Activated T-cell treated with anti-CD3 and anti-CD28 coated beads, Interleukin-2, amount 50 U/mL, for 72 hours (primary cell): ENCODE measurements around the gene KMT2A. TPM values are rescaled to one million over a fixed set of nuclear protein-coding genes. Genes with fewer than 3 reads are reported as not detected.
"Not testable (repeated sequence)": the region's sequence is repeated elsewhere in the genome, so short reads cannot be mapped to it uniquely, and the experiment has no call there.

Experiments
- ATAC-seq, 2 donors: fragments of 150-1000 bp; cut with Tn5 transposase; replicated peaks in 1 of 2; 2 replicates each; pipeline ENCODE4 v1.10.0; 2021; ENCODE audit warnings: moderate library complexity in 2 of 2, mild to moderate bottlenecking in 1 of 2
- DNase-seq, 2 donors: peaks; one replicate each; pipeline ENCODE4 v3.0.0; 2021 to 2022; ENCODE audit warnings: mixed read lengths in 1 of 2
- H3K27ac Mint-ChIP-seq: one replicate; pipeline ENCODE4 v1.8.0; 2022; ENCODE audit warnings: mild to moderate bottlenecking, moderate library complexity, mixed read lengths
- H3K27me3 Mint-ChIP-seq: one replicate; pipeline ENCODE4 v1.8.0; 2022; ENCODE audit warnings: low read depth, mixed read lengths
- H3K36me3 Mint-ChIP-seq, 2 donors: one replicate each; pipeline ENCODE4 v1.8.0; 2022; ENCODE audit warnings: mixed read lengths in 2 of 2, mild to moderate bottlenecking in 1 of 2; ENCODE audit not compliant: insufficient read depth in 2 of 2
- H3K4me1 Mint-ChIP-seq: one replicate; pipeline ENCODE4 v1.8.0; 2022; ENCODE audit warnings: low read depth, mixed read lengths
- H3K4me3 Mint-ChIP-seq, 2 donors: one replicate each; pipeline ENCODE4 v1.8.0; 2022; ENCODE audit warnings: mild to moderate bottlenecking in 2 of 2, mixed read lengths in 2 of 2, moderate library complexity in 2 of 2
- H3K9me3 Mint-ChIP-seq, 2 donors: one replicate each; pipeline ENCODE4 v1.8.0; 2022; ENCODE audit warnings: mixed read lengths in 2 of 2
- total RNA-seq, 2 donors: library from RNA; stranded (reverse); gene quantifications; one replicate each; pipeline ENCODE4 v1.2.3, GENCODE V29; 2022

KMT2A gene
- 100 to 1,000 TPM; 106 to 124 TPM for total RNA-seq

DNA sequence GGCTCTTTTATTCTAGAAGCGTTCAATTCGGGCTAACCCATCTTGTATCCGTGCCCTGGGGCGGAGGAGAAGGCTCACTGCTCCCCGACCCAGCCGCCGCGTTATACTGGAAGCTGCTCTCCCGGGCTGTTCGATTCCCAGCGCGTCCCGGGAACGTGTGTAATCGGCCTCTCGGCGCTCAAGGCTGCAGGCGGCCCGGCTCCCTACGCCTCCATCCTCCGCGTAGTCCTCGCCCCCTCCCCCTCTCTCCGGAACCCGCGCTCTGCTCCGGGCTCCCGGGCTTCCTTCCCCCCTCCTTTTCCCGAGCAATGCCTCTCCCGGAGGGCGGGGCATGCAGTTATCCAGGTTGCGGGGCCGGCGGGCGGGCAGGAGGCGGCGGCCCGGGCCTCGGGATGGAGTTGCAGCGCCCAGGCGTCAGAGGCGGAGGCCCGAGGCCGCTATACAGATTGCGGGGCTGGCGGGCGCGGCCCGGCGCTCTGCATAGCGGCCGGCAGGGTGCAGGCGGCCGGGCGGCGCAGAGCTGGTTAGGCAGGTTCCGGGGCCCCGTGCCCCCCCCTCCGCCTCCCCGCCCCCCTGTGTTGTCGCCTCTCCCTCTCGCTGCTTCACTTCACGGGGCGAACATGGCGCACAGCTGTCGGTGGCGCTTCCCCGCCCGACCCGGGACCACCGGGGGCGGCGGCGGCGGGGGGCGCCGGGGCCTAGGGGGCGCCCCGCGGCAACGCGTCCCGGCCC is at the start of gene KMT2A:
Gene KMT2A (plus strand): TSS at position 600 of the 732 bp plus-strand sequence. CDS start 21 bp downstream, at position 621.
- ATAC-seq (peak; percentile 60 to 68), DNase-seq (peak; percentile 94 to 97)
- no peaks in the 10 kb centered on the region for H3K9me3 Mint-ChIP-seq
- no peaks in the 10 kb centered on the region for H3K27me3 Mint-ChIP-seq
- H3K27ac Mint-ChIP-seq = peak within 1 kb of the TSS; percentile 90
- H3K4me1 Mint-ChIP-seq = peaks cover 44% of the 10 kb centered on the region
- peaks cover 4 to 8% of the 10 kb centered on the region in 2 donors for H3K36me3 Mint-ChIP-seq
- H3K4me3 Mint-ChIP-seq = peak within 1 kb of the TSS; percentile 96 to 99

DNA sequence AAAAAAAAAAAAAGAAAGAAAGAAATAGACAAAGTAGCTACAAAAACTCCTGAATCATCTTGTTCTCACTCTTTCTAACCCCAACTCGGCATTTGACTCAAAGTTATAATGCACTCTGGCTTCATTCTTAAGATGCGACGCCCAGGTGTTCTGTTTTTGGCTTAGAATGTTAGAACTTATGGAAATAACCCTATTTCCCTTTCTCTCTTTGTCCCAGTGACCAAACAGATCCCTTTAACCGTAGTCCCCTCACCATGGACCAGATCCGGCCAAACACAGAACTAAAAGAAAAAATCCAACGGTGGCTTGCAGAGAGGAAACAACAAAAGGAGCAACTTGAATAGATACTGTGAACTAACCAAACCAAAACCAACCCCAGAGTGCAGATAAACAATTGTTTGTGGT is 40.2 kb upstream of the KMT2A start:
- Mint-ChIP-seq H3K27me3 (no peaks in the 10 kb centered on the region), H3K4me3 (peak overlapping the region; percentile 50 to 83), H3K4me1 (peaks cover 53% of the 10 kb centered on the region), H3K36me3 (peaks cover 0 to 24% of the 10 kb centered on the region in 2 donors), H3K9me3 (no peaks in the 10 kb centered on the region), H3K27ac (peak overlapping the region; percentile 91)
- peak; percentile 36 to 52 for ATAC-seq
- DNase-seq = peak in 1 of 2 donors; percentile 32

DNA sequence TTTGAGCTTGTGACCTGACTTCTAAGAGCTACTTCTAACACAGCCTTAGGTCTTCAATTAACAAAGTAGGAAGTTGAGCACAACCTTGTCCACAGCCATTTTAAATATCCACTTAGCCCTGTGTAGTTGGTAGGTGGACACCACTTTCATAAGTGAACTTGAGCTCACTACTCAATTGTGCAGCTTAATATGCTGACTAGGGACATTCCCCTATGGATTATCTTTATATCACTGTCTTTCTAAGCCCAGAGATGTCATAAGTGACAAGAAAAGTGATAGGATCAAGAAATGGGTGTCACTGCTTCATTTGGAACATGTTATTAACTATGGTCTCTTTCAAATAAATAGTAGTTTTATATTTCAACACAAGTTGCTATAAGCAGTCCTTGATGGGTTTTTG is 38.8 kb upstream of the KMT2A start:
- H3K9me3 Mint-ChIP-seq = no peaks in the 10 kb centered on the region
- no peak for ATAC-seq
- H3K27me3 Mint-ChIP-seq = no peaks in the 10 kb centered on the region
- DNase-seq = no peak
- no peak overlapping the region for H3K4me3 Mint-ChIP-seq
- H3K36me3 Mint-ChIP-seq = peaks cover 2 to 29% of the 10 kb centered on the region in 2 donors
- peak overlapping the region; percentile 100 for H3K27ac Mint-ChIP-seq
- H3K4me1 Mint-ChIP-seq = peaks cover 60% of the 10 kb centered on the region

DNA sequence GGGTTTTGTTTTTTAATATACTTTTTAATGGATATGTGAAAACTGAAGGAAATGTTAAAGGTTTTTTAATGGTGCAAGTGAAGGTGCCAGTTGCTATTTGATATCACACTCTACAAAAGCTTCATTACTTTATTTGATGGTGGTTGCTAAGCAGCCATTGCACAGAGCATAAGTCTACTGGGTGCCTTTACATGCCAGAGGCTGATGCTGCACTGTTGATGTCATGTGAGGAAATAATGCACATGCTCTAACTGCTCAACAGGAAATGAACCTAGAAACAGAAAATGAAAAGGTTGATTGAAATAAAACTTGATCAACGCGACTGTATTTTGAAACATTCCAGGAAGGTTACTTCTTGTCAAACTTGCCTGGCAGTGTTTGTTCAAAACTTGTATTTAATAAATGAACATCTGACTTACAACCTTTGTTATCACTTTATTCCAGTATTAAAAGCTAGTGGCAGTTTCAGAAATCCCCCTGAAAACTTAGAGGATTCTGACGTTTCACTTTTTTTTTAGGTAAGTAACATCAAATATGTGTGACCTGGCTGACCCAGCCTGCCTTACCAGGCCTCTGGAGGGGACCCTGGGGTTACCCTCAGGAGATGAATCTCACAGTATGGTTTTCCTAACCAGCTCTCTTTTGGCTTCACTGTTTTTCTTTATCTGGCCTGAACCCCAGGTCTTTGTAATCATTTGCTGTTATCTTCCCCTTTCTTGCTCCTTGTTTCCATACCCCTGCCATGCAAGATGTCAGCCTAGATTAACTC is 37.3 kb upstream of the KMT2A start:
- no peaks in the 10 kb centered on the region for H3K27me3 Mint-ChIP-seq
- DNase-seq (peak; percentile 56 to 58), ATAC-seq (peak; percentile 82 to 86)
- H3K9me3 Mint-ChIP-seq = no peaks in the 10 kb centered on the region
- H3K36me3 Mint-ChIP-seq = peaks cover 2 to 23% of the 10 kb centered on the region in 2 donors
- peak overlapping the region; percentile 100 for H3K27ac Mint-ChIP-seq
- H3K4me3 Mint-ChIP-seq = peak overlapping the region; percentile 96 to 98
- peaks cover 70% of the 10 kb centered on the region for H3K4me1 Mint-ChIP-seq

DNA sequence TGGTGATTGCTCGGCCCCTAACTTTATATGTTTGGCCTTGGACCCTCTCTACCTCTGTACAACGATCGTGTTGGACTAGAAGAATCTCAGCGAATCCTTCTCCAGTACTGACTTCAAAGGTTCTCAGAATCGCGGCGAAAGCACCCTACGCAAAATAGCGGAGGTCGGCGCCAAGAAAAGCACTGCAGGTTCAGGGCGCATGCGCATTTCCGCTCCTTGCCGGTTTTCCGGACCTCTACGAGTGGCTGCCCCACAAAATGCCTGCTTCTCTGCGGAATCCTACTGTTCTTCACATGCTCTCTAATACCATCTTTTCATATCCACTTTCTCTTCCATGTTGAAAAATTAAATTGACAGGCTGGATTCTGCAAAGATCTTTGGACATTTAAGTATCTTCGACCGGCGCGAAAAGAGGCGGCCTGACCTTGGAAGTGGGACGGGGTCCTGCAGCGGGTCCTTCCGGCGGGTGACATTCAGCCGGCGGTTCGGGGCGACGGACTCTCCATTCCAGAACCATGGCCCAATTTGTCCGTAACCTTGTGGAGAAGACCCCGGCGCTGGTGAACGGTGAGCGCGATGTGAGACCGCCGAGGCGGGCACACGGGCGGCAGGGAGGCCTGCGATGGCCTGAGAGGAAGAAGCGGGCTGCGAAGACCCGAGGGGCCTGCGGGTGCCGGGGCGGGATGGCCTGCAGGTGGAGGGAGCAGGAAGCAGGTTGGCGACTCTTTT is 35.0 kb upstream of the KMT2A start, which contains the start of gene ATP5MG:
Gene ATP5MG (plus strand): TSS at position 456 of the 729 bp plus-strand sequence. CDS start 60 bp downstream, at position 516.
- H3K9me3 Mint-ChIP-seq = no peaks in the 10 kb centered on the region
- DNase-seq (peak; percentile 92 to 94), ATAC-seq (peak; percentile 67 to 69)
- H3K36me3 Mint-ChIP-seq = peaks cover 6 to 13% of the 10 kb centered on the region in 2 donors
- H3K4me3 Mint-ChIP-seq = peak within 1 kb of the TSS; percentile 96 to 98
- no peaks in the 10 kb centered on the region for H3K27me3 Mint-ChIP-seq
- H3K4me1 Mint-ChIP-seq = peaks cover 83% of the 10 kb centered on the region
- peak within 1 kb of the TSS; percentile 100 for H3K27ac Mint-ChIP-seq

DNA sequence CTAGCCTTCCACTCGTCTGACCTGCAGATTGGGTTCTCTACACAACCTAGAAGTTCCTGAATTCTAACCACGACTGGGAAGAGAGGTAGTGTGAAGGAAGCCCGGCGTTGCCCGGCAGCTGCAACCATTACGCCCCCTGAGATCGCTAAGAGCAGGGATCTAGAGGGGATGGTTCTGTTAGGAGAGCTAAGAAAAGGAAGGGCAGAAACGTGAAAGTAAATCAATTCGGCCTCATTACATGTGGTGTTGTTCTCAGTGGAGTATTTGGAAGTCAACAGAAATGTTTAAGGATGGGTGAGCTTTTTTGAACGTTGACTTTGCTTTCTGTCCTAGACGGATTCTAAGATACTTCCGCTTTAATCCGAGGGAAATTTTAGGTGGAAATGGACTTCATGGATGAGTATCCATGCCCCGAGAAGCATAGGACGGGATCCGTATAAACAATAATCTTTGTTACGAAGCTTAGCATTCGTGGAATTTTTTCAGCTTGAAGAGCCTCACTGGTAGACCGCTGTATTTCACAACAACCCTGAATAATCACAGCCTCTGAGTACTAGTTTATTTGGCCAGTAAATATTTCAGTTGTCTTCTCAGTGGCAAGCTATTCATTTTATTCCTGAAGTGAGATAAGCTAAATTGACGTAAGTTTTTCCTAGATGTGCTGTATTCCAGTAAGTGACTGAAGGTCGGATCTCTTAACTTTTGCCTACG is 34.3 kb upstream of the KMT2A start:
- H3K36me3 Mint-ChIP-seq = peaks cover 6 to 14% of the 10 kb centered on the region in 2 donors
- H3K4me1 Mint-ChIP-seq = peaks cover 83% of the 10 kb centered on the region
- H3K27ac Mint-ChIP-seq = peak overlapping the region; percentile 100
- ATAC-seq (no peak), DNase-seq (no peak)
- H3K9me3 Mint-ChIP-seq = no peaks in the 10 kb centered on the region
- no peaks in the 10 kb centered on the region for H3K27me3 Mint-ChIP-seq
- peak overlapping the region; percentile 96 to 98 for H3K4me3 Mint-ChIP-seq

DNA sequence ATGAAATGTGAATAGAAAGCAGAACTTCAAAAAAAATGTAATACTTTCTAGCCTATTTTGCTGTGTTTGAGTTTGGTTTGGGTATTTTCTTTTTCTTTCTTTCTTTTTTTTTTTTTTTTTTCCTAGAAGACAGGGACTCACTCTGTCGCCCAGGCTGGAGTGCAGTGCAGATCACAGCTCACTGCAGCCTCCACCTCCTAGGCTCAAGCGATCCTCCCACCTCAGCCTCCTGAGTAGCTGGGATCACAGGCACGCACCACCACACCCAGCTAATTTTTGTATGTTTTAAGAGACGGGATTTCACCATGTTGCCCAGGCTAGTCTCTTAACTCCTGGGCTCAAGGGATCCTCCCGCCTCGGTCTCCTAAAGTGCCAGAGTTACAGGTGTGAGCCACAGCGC is 33.7 kb upstream of the KMT2A start:
- Mint-ChIP-seq H3K27ac (peak overlapping the region; percentile 100), H3K4me3 (peak overlapping the region; percentile 96 to 98), H3K36me3 (peaks cover 6 to 17% of the 10 kb centered on the region in 2 donors), H3K4me1 (peaks cover 79% of the 10 kb centered on the region)
- H3K27me3 Mint-ChIP-seq, ATAC-seq, H3K9me3 Mint-ChIP-seq, DNase-seq: not testable (repeated sequence)

DNA sequence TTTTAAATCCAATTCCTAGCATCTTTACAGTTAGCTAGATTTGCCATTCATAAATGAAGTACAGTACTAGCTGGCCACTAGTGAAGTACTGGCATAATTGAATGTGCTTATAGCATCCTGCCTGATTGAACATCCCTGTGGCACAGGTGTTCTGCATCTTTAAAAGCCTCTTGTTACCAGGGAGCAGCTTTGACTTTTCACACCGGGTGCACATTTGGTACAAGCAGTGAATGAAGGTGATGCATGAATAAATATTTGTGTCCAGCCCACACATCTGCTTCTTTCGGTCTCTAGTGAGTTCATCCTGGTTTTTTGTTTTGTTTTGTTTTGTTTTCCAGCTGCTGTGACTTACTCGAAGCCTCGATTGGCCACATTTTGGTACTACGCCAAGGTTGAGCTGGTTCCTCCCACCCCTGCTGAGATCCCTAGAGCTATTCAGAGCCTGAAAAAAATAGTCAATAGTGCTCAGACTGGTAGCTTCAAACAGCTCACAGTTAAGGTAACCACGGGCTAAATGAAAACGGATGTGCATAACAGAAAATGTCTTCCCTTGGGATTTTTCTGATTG is 29.6 kb upstream of the KMT2A start:
- H3K4me3 Mint-ChIP-seq = peak overlapping the region in 1 of 2 donors; percentile 60
- DNase-seq (no peak), ATAC-seq (no peak)
- H3K27me3 Mint-ChIP-seq = no peaks in the 10 kb centered on the region
- H3K27ac Mint-ChIP-seq = peak overlapping the region; percentile 96
- peaks cover 4 to 26% of the 10 kb centered on the region in 2 donors for H3K36me3 Mint-ChIP-seq
- no peaks in the 10 kb centered on the region for H3K9me3 Mint-ChIP-seq
- peaks cover 48% of the 10 kb centered on the region for H3K4me1 Mint-ChIP-seq

DNA sequence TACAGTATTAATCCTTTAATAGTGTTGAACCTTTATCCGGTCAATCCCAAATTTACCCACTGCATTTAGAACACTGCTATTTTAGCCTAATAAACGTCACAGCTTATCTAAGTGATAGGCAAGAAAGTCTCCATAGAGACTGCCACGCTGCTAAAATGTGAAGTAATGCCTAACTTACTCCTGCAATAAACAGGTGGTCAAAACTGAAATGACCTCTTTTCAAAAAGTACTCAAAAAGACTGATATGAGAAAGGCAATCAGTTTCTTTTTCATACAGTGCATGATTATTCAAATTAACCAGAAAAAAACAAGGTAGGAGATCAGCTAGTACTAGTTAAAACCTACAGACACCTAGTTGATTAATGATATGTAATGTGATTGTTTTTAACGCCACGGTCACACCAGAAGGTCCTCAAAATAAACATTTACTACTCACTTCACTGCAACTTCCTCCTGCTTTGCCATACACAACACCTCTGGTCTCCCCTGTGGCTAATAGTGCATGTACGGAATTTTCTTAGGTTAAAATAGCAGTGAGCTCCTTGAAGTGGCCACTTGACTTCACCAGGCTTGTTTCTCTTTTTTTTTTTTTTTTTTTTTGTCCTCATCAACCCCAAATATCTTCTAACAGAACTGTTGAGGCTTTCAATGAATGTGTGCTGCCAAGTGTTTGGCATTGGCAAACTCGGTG is 26.1 kb upstream of the KMT2A start:
- Mint-ChIP-seq H3K4me1 (peaks cover 20% of the 10 kb centered on the region), H3K9me3 (no peaks in the 10 kb centered on the region), H3K36me3 (peaks cover 2 to 21% of the 10 kb centered on the region in 2 donors), H3K27ac (peak overlapping the region; percentile 78), H3K27me3 (no peaks in the 10 kb centered on the region), H3K4me3 (no peak overlapping the region)
- no peak for ATAC-seq
- no peak for DNase-seq

DNA sequence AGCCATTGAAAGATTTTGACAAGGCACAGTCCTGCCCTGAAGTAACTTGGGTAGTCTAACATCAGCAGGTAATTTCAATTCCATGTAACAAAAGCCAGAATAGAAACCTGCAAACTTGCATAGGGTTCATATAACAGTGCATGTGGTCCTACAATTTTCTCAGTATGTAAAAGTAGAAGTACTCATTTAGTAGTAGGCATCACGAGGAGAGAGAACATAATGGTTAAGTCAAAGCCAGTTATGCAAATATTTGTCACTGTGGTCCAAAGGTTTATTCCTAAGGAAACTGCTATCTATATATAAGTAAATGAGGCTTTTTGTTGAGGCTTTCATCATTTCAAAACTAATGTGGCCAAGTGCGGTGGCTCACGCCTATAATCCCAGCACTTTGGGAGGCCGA is 24.8 kb upstream of the KMT2A start:
- H3K36me3 Mint-ChIP-seq = peaks cover 0 to 19% of the 10 kb centered on the region in 2 donors
- H3K27me3 Mint-ChIP-seq = no peaks in the 10 kb centered on the region
- peaks cover 7% of the 10 kb centered on the region for H3K4me1 Mint-ChIP-seq
- no peaks in the 10 kb centered on the region for H3K9me3 Mint-ChIP-seq
- no peak for DNase-seq
- no peak overlapping the region for H3K27ac Mint-ChIP-seq
- no peak overlapping the region for H3K4me3 Mint-ChIP-seq
- ATAC-seq = peak in 1 of 2 donors; percentile 19

DNA sequence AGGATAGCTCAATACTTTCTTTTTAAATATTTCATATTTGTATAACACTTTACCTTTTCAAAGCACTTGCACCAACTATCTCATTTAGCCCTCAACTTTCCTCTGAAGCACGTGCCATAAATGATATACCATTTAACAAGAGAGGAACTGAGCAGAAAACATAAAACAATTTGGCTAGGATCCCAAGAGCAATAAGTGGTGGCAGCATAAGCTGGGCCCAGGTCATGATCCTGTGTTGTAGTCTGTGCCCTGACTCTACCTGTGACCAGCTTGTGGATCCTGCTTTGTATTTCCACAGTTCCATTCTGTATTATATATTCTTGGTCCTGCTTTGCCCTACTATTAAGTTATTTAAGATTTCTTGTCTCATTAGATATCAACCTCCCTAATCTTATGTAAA is 23.4 kb upstream of the KMT2A start:
- ATAC-seq (no peak), DNase-seq (no peak)
- Mint-ChIP-seq H3K27me3 (no peaks in the 10 kb centered on the region), H3K9me3 (no peaks in the 10 kb centered on the region), H3K27ac (peak overlapping the region; percentile 71), H3K4me1 (no peaks in the 10 kb centered on the region), H3K4me3 (no peak overlapping the region), H3K36me3 (peaks cover 0 to 11% of the 10 kb centered on the region in 2 donors)
